ENCODE results near the gene TMEM18. TPM values are rescaled to one million over a fixed set of nuclear protein-coding genes. Genes with fewer than 3 reads are reported as not detected.

Gene TMEM18
- total and polyA plus RNA-seq, 2 of the 4 experiments (the other 2 are of a cell fraction) = 15.2 to 30.2 TPM

DNA sequence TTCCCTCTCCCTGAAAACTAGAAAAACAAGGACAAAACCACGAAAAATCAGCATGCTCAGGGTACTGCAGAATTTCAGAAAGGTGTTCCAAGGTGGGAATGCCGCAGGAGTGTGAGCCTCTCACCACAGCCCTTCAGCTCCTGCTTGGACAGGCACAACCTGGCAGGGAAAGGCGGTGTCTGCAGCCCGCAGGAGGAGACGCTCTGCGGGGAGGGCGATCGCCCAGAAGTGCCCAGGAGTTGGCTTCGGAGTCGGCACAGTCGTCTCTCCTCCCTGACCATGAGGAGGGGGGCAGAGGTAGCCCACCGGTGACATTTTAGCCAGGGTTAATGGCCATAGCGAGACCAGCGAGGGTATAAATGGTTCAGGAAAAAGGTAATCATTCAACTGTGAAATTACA lies 57.2 kb downstream of the TMEM18 start:
- CTCF ChIA-PET = no interaction called here
- POLR2A ChIA-PET (ENCODE audit: unreplicated experiment) = no interaction called here
- no peaks in the 10 kb centered on the region for H3K9me1 ChIP-seq (ENCODE audit: insufficient read depth, low read length)
- no peak for ATAC-seq (ENCODE audit: low read depth)
- H2AFZ ChIP-seq (replicated peaks; ENCODE audit: low read length, poor library complexity) = no peak overlapping the region
- no peaks in the 10 kb centered on the region for H4K20me1 ChIP-seq (ENCODE audit: insufficient read depth, low read length)
- H3K9ac ChIP-seq (ENCODE audit: low read depth, low read length) = no peak overlapping the region
- no peak overlapping the region for H2AK5ac ChIP-seq (ENCODE audit: low read depth, low read length)
- H4K5ac ChIP-seq (ENCODE audit: low read depth, low read length) = no peak overlapping the region
- peaks cover 17% of the 10 kb centered on the region for H3K9me3 ChIP-seq (ENCODE audit: control insufficient read depth, insufficient read depth, low read length)
- H3K27me3 ChIP-seq (ENCODE audit: control insufficient read depth, insufficient read depth, low read length) = no peaks in the 10 kb centered on the region
- in situ Hi-C loops (cut with MboI; ENCODE audit: low sequenced_read_pairs) = no loop called here
- dilution Hi-C loops (cut with HindIII; ENCODE audit: low sequenced_read_pairs, unreplicated experiment) = no loop called here
- no peak overlapping the region for H3K18ac ChIP-seq (ENCODE audit: low read depth, low read length)
- H2BK20ac ChIP-seq (ENCODE audit: low read depth, low read length) = no peak overlapping the region
- no peak overlapping the region for H3K14ac ChIP-seq (replicated peaks; ENCODE audit: low read depth, low read length)
- no peak overlapping the region for H2AK9ac ChIP-seq (replicated peaks; ENCODE audit: low read depth, low read length, poor library complexity)
- no peaks in the 10 kb centered on the region for H3K4me1 ChIP-seq (ENCODE audit: control insufficient read depth, insufficient read depth, low read length)
- TF ChIP-seq RCOR1 (IDR thresholded peaks at IDR 0.05; ENCODE audit: insufficient replicate concordance, low read length) = no peak
- TF ChIP-seq, protein P1, sequence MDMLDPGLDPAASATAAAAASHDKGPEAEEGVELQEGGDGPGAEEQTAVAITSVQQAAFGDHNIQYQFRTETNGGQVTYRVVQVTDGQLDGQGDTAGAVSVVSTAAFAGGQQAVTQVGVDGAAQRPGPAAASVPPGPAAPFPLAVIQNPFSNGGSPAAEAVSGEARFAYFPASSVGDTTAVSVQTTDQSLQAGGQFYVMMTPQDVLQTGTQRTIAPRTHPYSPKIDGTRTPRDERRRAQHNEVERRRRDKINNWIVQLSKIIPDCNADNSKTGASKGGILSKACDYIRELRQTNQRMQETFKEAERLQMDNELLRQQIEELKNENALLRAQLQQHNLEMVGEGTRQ (IDR thresholded peaks at IDR 0.05; ENCODE audit: low read depth, low read length) = no peak
- TF ChIP-seq MAZ (IDR thresholded peaks at IDR 0.05; ENCODE audit: borderline replicate concordance, low read depth, low read length) = no peak
- TF ChIP-seq CHD1 (IDR thresholded peaks at IDR 0.05; ENCODE audit: low read depth, low read length) = no peak
- TF ChIP-seq POLR2A (IDR thresholded peaks at IDR 0.05; ENCODE audit: low read depth, low read length) = no peak
- TF ChIP-seq BHLHE40 (IDR thresholded peaks at IDR 0.05; ENCODE audit: low read depth, low read length) = no peak
- no peak for TF ChIP-seq SMC3 (IDR thresholded peaks at IDR 0.05; ENCODE audit: low read depth, low read length)
- no peak for TF ChIP-seq RFX5 (IDR thresholded peaks at IDR 0.05; ENCODE audit: low read depth, low read length)
- TF ChIP-seq MAFK (IDR thresholded peaks at IDR 0.05; ENCODE audit: low read depth, low read length) = no peak
- TF ChIP-seq, protein P2, sequence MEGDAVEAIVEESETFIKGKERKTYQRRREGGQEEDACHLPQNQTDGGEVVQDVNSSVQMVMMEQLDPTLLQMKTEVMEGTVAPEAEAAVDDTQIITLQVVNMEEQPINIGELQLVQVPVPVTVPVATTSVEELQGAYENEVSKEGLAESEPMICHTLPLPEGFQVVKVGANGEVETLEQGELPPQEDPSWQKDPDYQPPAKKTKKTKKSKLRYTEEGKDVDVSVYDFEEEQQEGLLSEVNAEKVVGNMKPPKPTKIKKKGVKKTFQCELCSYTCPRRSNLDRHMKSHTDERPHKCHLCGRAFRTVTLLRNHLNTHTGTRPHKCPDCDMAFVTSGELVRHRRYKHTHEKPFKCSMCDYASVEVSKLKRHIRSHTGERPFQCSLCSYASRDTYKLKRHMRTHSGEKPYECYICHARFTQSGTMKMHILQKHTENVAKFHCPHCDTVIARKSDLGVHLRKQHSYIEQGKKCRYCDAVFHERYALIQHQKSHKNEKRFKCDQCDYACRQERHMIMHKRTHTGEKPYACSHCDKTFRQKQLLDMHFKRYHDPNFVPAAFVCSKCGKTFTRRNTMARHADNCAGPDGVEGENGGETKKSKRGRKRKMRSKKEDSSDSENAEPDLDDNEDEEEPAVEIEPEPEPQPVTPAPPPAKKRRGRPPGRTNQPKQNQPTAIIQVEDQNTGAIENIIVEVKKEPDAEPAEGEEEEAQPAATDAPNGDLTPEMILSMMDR (conservative IDR thresholded peaks at IDR 0.05; ENCODE audit: low read depth, low read length) = no peak
- TF ChIP-seq FOS (IDR thresholded peaks at IDR 0.05; ENCODE audit: low read depth, low read length) = no peak
- TF ChIP-seq RAD21 (IDR thresholded peaks at IDR 0.05; ENCODE audit: low read length) = no peak
- no peak for TF ChIP-seq MXI1 (IDR thresholded peaks at IDR 0.05; ENCODE audit: borderline replicate concordance, low read depth, low read length)
- TF ChIP-seq, protein P3, sequence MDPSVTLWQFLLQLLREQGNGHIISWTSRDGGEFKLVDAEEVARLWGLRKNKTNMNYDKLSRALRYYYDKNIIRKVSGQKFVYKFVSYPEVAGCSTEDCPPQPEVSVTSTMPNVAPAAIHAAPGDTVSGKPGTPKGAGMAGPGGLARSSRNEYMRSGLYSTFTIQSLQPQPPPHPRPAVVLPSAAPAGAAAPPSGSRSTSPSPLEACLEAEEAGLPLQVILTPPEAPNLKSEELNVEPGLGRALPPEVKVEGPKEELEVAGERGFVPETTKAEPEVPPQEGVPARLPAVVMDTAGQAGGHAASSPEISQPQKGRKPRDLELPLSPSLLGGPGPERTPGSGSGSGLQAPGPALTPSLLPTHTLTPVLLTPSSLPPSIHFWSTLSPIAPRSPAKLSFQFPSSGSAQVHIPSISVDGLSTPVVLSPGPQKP (IDR thresholded peaks at IDR 0.05; ENCODE audit: borderline replicate concordance, low read depth, low read length) = no peak
- TF ChIP-seq NFE2L2 (IDR thresholded peaks at IDR 0.05; ENCODE audit: low read depth, low read length) = no peak
- TF ChIP-seq CEBPB (IDR thresholded peaks at IDR 0.05; ENCODE audit: low read depth, low read length) = no peak
- no peak overlapping the region for H3K27ac ChIP-seq (ENCODE audit: insufficient read depth, low read length)
- intact Hi-C loops (cut with micrococcal nuclease) = no loop called here
- no peaks in the 10 kb centered on the region for H3K36me3 ChIP-seq (ENCODE audit: control insufficient read depth, insufficient read depth, low read length)
- H2BK15ac ChIP-seq (ENCODE audit: low read depth, low read length) = no peak overlapping the region
- no peak overlapping the region for H3K4ac ChIP-seq (ENCODE audit: low read depth, low read length)
- no peak overlapping the region for H4K91ac ChIP-seq (ENCODE audit: insufficient read depth, low read depth, low read length)
- H2BK5ac ChIP-seq (ENCODE audit: low read depth, low read length, poor library complexity, severe bottlenecking) = no peak overlapping the region
- no peak overlapping the region for H3K23ac ChIP-seq (ENCODE audit: low read depth, low read length)
- no peaks in the 10 kb centered on the region for H3K79me1 ChIP-seq (ENCODE audit: low read depth in 1 of 2, low read length in 2 of 2)
- H4K8ac ChIP-seq (ENCODE audit: low read depth in 2 of 2, low read length in 2 of 2) = no peak overlapping the region
- no peak for DNase-seq
- H3K56ac ChIP-seq (ENCODE audit: extremely low read depth, insufficient read depth, low read length) = no peak overlapping the region
- no peak overlapping the region for H3K4me3 ChIP-seq (ENCODE audit: insufficient read depth, low read depth, low read length)
- WGBS, 2 experiments (ENCODE audit: extremely low coverage in 2 of 2, insufficient read length in 1 of 2) = 52% methylated on average over 4 of the region's 14 CpGs; no CpG with 5 or more reads in 1 of the 2 experiments
- H2BK120ac ChIP-seq (ENCODE audit: low read depth, low read length) = no peak overlapping the region
- no peak overlapping the region for H3K4me2 ChIP-seq (ENCODE audit: low read depth, low read length)
- BruUV-seq (replicated peaks) = no TSS peak

Data from IMR-90 (cell line).